GM12864 (cell line): ENCODE data around the gene CCDC85C.

Experiments
- DNase-seq: peaks from one replicate; pipeline ENCODE4 v3.0.0-alpha.2; 2011; ENCODE audit warnings: low read depth
- H3K4me3 ChIP-seq: 2 replicates; pipeline ENCODE4 v1.5.1; 2011; ENCODE audit warnings: mild to moderate bottlenecking, low read depth, low read length, control low read depth
- CTCF ChIP-seq: IDR thresholded peaks from 2 replicates; pipeline ENCODE4 v1.5.1; 2011; ENCODE audit warnings: low read depth, mild to moderate bottlenecking, moderate library complexity, low read length, control low read depth, inconsistent platforms; ENCODE audit errors: missing control alignments

CCDC85C gene

GRCh38 chr14:99564256-99564925 lies 39.6 kb downstream of the CCDC85C start:
- no peak overlapping the region for H3K4me3 ChIP-seq
- no peak for DNase-seq

GRCh38 chr14:99563749-99564129 lies 40.3 kb downstream of the CCDC85C start:
- TF ChIP-seq CTCF: no peak
- DNase-seq: no peak
- H3K4me3 ChIP-seq: no peak overlapping the region

More at GRCh38 chr14:99564256-99564925, 39.6 kb downstream of the CCDC85C start:
- no peak for TF ChIP-seq CTCF

GRCh38 chr14:99562856-99563748 lies 40.9 kb downstream of the CCDC85C start:
- TF ChIP-seq CTCF: no peak
- DNase-seq: no peak
- no peak overlapping the region for H3K4me3 ChIP-seq

- no peak for DNase-seq
- no peak overlapping the region for H3K4me3 ChIP-seq
- no peak for TF ChIP-seq CTCF
These were observed 42.1 kb downstream of the CCDC85C start for GRCh38 chr14:99561864-99562263.

GRCh38 chr14:99560922-99561683 lies 42.9 kb downstream of the CCDC85C start:
- no peak for DNase-seq
- no peak for TF ChIP-seq CTCF
- no peak overlapping the region for H3K4me3 ChIP-seq

- no peak for TF ChIP-seq CTCF
- H3K4me3 ChIP-seq: no peak overlapping the region
- no peak for DNase-seq
These were observed 43.6 kb downstream of the CCDC85C start for GRCh38 chr14:99560403-99560802.
